IgD-negative memory B cell (primary cell): ENCODE measurements around the gene ACBD4. TPM values are rescaled to one million over a fixed set of nuclear protein-coding genes. Genes with fewer than 3 reads are reported as not detected.

Source experiments
- H3K27ac Mint-ChIP-seq, 3 donors: one replicate each; pipeline ENCODE4 v1.8.0; 2020 to 2022; ENCODE audit warnings: mild to moderate bottlenecking in 3 of 3, mixed read lengths in 3 of 3, moderate library complexity in 1 of 3
- H3K27me3 Mint-ChIP-seq: one replicate; pipeline ENCODE4 v1.8.0; 2021; ENCODE audit warnings: mixed read lengths
- H3K36me3 Mint-ChIP-seq: one replicate; pipeline ENCODE4 v1.8.0; 2020; ENCODE audit warnings: mild to moderate bottlenecking, mixed read lengths
- H3K4me1 Mint-ChIP-seq, 3 donors: one replicate each; pipeline ENCODE4 v1.8.0; 2020 to 2022; ENCODE audit warnings: mixed read lengths in 3 of 3, mild to moderate bottlenecking in 1 of 3
- H3K4me3 Mint-ChIP-seq, 4 donors: one replicate each; pipeline ENCODE4 v1.8.0; 2020 to 2022; ENCODE audit warnings: mild to moderate bottlenecking in 4 of 4, mixed read lengths in 4 of 4, moderate library complexity in 3 of 4
- H3K9me3 Mint-ChIP-seq, 3 donors: one replicate each; pipeline ENCODE4 v1.8.0; 2020 to 2021; ENCODE audit warnings: mixed read lengths in 3 of 3, mild to moderate bottlenecking in 1 of 3
- polyA plus RNA-seq: library from polyadenylated mRNA; unstranded; fragments of 300-500 nt; fragmentation: Illumina TruSeq; gene quantifications from one replicate; pipeline ENCODE4 v1.2.3, GENCODE V29; 2021

The ACBD4 gene
- polyA plus RNA-seq, 1 donor from 2014 or later: 17.6 TPM

DNA sequence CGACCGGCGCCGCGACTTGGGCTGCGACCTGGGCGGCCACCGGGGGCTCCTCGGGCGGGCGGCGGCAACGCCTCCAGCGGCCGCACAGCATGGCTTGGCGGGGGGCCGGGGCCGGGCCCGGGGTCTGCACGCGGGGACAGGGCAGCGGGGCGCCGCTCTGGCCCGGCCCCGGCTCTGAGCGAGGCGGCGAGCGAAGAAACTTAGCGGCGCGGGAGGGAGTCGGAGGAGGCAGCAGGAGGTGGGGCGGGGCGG lies 3.2 kb upstream of the ACBD4 start, which contains the start of gene PLCD3:
TSS of gene PLCD3 (minus strand) at position 196 of the 252 bp plus-strand sequence. CDS start at position 91, 105 bp downstream.
- H3K4me1 Mint-ChIP-seq: peaks cover 8 to 14% (median 10%) of the 10 kb centered on the region in 3 donors
- H3K27ac Mint-ChIP-seq: peak within 1 kb of the TSS; percentile 69 to 96 (median 93)
- peak within 1 kb of the TSS; percentile 94 to 96 (median 96) for H3K4me3 Mint-ChIP-seq
- H3K9me3 Mint-ChIP-seq: no peaks in the 10 kb centered on the region
- H3K36me3 Mint-ChIP-seq: no peaks in the 10 kb centered on the region
- H3K27me3 Mint-ChIP-seq: no peaks in the 10 kb centered on the region

DNA sequence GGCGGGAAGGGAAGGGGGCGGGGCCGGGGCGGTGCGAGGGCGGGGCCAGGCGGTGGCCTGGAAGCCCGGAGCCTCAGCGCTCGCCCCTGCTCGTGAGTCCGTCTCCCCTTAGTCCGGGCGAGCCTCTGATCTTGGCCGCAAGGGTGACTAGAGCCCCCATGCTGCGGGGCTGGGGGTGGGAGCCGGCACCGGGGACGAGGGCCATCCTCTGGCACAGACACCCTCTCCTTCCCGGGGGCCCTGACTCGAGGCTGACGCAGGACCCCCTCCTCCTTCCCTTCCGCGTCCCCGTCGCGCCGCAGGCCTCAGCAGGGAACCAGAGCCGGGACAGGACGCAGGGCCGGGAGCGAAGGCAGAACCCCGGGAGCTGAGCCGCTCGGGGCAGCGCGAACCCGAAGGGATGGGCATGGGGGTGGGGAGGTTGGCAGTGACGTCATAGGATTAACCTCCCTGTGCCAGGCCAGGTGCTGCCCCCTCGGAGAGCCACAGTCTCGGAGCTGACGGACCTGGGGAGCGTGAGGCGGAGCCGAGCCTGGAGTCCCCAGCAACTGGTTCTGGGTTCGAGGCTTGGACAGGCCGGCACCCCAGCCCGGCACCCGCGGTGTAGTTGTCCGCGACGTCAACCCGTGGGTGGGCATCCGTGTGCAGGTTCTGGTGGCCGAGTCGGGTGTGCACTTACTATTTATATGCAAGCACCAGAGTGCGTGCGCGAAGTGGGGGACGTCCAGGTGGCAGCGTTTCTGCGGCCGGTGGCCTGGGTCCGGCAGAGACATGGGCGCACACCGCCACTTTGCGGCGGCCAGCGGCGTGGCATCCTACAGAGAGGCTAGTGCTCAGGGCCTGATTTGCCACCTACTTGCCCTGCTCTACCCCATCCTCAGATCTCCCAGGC lies 2.7 kb upstream of the ACBD4 start:
- peaks cover 10 to 14% (median 10%) of the 10 kb centered on the region in 3 donors for H3K4me1 Mint-ChIP-seq
- H3K9me3 Mint-ChIP-seq: no peaks in the 10 kb centered on the region
- peak overlapping the region; percentile 94 to 96 (median 96) for H3K4me3 Mint-ChIP-seq
- H3K36me3 Mint-ChIP-seq: no peaks in the 10 kb centered on the region
- H3K27ac Mint-ChIP-seq: peak overlapping the region; percentile 53 to 96 (median 93)
- H3K27me3 Mint-ChIP-seq: no peaks in the 10 kb centered on the region

DNA sequence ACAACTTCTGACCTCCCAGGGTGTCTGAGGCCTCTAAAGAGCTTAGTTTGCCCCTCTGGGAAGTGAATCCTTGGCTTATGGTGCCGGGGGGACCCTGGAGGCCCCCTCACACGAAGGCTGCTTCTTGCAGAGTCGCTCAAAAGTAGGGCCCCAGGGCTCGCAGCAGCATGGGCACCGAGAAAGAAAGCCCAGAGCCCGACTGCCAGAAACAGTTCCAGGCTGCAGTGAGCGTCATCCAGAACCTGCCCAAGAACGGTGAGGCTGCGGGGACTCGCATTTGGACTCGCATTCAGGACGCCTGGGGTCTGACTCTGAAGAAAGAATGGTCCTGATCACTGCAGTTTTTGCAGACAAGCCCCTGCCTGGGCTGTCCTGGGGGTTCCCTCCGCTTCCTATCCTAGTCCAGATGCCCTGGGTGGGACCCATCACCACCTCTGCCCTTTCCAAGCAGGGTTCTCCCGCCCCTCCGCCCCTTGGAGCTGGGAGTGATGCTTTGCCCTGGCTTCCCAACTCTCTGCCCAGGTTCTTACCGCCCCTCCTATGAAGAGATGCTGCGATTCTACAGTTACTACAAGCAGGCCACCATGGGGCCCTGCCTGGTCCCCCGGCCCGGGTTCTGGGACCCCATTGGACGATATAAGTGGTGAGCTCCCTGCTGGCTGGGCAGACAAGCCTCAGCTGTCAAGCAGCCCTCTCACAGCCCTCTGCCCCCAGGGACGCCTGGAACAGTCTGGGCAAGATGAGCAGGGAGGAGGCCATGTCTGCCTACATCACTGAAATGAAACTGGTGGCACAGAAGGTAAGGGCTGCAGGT lies 698 bp downstream of the ACBD4 start:
- Mint-ChIP-seq H3K36me3 (no peaks in the 10 kb centered on the region), H3K4me1 (peaks cover 10 to 17% (median 10%) of the 10 kb centered on the region in 3 donors), H3K27ac (peak overlapping the region in 2 of 3 donors; percentile 21 to 85), H3K27me3 (no peaks in the 10 kb centered on the region), H3K4me3 (peak overlapping the region; percentile 90 to 96 (median 92)), H3K9me3 (no peaks in the 10 kb centered on the region)

DNA sequence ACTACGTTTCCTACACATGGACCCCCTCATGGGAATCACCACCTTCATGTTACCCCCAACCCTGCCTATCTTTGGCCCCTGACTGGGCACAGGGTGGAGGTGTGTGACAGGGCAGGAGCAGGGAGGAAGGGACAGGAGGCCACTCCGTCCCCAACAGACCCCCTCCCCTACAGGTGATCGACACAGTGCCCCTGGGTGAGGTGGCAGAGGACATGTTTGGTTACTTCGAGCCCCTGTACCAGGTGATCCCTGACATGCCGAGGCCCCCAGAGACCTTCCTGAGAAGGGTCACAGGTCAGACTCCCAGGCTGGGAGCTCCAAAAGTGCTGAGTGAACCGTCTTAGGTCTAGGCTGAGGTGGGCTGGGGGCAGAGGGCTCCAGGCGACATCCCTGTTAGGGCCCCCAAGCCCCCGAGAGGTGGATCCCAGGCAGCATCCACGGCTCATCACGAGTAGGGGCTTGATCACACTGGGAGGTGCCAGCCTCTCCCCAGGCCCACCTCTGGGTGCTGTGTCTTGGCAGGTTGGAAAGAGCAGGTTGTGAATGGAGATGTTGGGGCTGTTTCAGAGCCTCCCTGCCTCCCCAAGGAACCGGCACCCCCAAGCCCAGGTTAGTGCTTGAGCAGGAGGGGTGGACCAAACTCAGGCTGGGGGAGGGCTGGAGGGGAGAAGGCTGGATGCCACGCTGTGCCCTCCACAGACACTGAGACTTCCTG lies 1.5 kb downstream of the ACBD4 start:
- Mint-ChIP-seq H3K27me3 (no peaks in the 10 kb centered on the region), H3K27ac (peak overlapping the region in 1 of 3 donors; percentile 85)

DNA sequence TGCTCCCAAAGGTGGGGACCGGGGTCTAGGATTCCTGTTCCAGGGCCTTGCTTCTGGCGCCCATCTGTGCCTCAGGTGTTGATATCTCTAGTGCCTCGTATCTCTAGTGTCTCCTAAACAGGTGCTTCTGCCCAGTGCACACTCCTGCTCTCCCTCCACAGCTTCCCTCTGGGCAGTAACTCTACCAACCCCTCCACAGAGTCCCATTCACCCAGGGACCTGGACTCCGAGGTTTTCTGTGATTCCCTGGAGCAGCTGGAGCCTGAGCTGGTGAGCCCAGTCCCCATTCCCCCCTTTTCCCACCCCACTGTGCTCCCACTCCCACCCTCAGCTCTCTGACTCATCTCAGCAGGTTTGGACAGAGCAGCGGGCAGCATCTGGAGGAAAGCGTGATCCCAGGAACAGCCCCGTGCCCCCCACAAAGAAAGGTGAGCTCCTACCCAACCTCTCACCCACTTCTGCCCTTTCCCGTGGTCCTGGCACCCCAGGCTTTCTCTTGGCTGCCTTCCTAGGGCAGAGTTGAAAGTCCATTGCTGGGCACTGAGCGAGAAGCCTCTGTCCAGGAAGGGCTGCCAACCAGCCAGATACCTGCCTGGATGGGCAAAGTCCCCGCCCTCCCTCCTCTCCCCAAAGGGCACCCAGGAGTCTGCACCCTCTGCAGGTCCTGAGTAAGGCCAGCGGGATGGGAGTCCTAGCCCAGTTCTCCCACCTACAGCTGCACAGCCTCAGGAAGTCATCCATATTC lies 2.2 kb downstream of the ACBD4 start:
- Mint-ChIP-seq H3K4me1 (peaks cover 10 to 19% (median 11%) of the 10 kb centered on the region in 3 donors), H3K36me3 (no peaks in the 10 kb centered on the region)

More for the DNA sequence above, 1.5 kb downstream of the ACBD4 start:
- Mint-ChIP-seq H3K4me1 (peaks cover 10 to 17% (median 11%) of the 10 kb centered on the region in 3 donors), H3K9me3 (no peaks in the 10 kb centered on the region), H3K4me3 (peak overlapping the region in 3 of 4 donors; percentile 90 to 96 (median 92)), H3K36me3 (no peaks in the 10 kb centered on the region)

DNA sequence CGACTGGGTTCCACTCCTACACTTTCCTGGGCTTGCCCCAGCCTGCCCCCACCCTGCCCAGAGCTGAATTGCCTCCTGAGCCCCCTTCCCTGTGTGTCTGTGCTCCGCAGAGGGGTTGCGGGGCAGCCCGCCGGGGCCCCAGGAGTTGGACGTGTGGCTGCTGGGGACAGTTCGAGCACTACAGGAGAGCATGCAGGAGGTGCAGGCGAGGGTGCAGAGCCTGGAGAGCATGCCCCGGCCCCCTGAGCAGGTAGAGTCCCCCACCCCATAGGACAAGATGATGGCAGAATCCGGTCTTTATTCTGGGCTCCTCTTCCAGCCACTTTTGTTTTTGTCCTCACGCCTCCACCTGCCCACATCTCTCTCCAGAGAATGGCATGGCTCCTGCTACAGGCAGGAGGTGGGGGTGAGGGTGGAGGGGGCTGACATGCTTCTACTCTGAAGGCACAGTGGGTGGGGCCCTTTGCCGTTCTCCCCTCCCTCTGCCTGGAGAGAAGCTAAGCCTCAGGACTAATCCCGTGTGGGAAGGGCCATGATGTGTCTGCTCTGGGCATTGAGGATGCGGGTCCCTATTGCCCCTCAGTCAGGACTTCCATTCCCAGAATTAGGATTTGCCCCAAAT lies 3.5 kb downstream of the ACBD4 start:
- peak overlapping the region in 1 of 4 donors; percentile 75 for H3K4me3 Mint-ChIP-seq
- peaks cover 5 to 22% (median 16%) of the 10 kb centered on the region in 3 donors for H3K4me1 Mint-ChIP-seq
- H3K27ac Mint-ChIP-seq: no peak overlapping the region
- H3K9me3 Mint-ChIP-seq: no peaks in the 10 kb centered on the region
- H3K27me3 Mint-ChIP-seq: no peaks in the 10 kb centered on the region
- H3K36me3 Mint-ChIP-seq: no peaks in the 10 kb centered on the region

More for the DNA sequence above, 2.2 kb downstream of the ACBD4 start:
- Mint-ChIP-seq H3K27me3 (no peaks in the 10 kb centered on the region), H3K4me3 (peak overlapping the region in 1 of 4 donors; percentile 90), H3K27ac (no peak overlapping the region), H3K9me3 (no peaks in the 10 kb centered on the region)

DNA sequence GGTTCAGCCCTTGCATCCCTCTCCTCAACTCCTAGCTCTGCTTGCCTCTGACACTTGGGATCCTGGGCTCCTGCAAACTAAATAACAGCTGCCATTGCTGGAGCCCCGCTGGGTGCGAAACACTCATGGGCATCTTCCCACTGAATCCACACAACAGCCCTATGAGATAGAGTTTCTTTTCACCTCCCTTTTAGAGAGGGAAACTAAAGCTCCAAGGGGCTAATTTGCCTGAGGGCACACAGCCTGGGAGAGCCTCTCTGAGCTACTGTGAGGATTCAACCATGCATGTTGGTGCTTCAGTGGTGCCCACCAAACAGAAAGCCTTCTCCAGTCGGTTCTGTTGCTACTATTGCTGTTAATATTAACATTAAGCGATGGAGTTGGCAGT lies 4.0 kb downstream of the ACBD4 start:
- peak overlapping the region in 1 of 4 donors; percentile 75 for H3K4me3 Mint-ChIP-seq
- no peaks in the 10 kb centered on the region for H3K9me3 Mint-ChIP-seq
- H3K36me3 Mint-ChIP-seq: no peaks in the 10 kb centered on the region
- no peaks in the 10 kb centered on the region for H3K27me3 Mint-ChIP-seq
- H3K4me1 Mint-ChIP-seq: peaks cover 5 to 22% (median 16%) of the 10 kb centered on the region in 3 donors
- H3K27ac Mint-ChIP-seq: no peak overlapping the region

DNA sequence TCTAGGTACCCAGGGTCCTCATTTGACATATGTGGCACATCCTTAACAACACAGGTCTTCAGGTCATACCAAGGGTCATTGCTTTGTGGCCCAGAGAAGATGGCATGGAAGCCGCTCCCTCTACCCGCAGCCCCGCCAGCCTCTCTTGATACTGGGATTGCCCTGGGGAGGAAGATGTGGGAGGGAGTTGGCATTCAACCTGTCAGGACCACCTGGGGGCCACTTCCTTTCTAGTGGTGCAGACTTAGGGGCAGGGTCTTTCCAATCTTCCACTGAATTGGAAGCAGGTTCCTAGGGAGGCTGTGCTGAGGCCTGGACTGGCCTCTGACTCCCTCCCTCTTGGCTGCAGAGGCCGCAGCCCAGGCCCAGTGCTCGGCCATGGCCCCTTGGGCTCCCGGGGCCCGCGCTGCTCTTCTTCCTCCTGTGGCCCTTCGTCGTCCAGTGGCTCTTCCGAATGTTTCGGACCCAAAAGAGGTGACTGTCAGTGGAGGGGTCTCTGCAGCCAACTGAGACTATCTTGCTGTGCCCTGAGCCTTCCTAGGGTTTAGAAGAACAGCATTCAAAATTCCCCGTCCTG lies 7.7 kb downstream of the ACBD4 start:
- H3K9me3 Mint-ChIP-seq: no peaks in the 10 kb centered on the region
- peak overlapping the region; percentile 78 to 92 (median 84) for H3K4me3 Mint-ChIP-seq
- peak overlapping the region; percentile 63 to 80 (median 71) for H3K27ac Mint-ChIP-seq
- H3K4me1 Mint-ChIP-seq: peaks cover 8 to 26% (median 21%) of the 10 kb centered on the region in 3 donors
- no peaks in the 10 kb centered on the region for H3K36me3 Mint-ChIP-seq
- H3K27me3 Mint-ChIP-seq: no peaks in the 10 kb centered on the region

DNA sequence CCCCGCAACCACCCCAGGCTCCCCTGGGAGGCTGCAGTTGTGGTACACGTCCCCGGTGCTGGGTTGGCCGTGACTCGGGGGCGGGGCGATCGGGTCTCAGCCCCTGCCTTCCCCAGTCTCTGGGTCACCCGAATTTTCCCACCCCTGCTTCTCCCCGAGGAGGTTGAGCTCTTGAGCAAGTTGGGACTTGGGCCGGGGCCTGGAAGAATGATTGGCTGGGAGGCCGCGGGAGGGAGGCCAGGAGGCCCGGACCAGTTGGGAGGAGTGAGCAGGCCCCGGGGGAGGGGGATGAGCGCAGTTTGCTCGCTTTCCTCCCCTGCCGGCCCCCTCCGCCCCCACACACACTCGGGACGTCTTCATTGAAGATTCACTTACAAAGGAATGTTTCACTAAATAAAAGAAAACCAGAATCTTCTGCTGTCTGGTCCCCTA lies 8.3 kb downstream of the ACBD4 start:
- peaks cover 8 to 26% (median 21%) of the 10 kb centered on the region in 3 donors for H3K4me1 Mint-ChIP-seq

DNA sequence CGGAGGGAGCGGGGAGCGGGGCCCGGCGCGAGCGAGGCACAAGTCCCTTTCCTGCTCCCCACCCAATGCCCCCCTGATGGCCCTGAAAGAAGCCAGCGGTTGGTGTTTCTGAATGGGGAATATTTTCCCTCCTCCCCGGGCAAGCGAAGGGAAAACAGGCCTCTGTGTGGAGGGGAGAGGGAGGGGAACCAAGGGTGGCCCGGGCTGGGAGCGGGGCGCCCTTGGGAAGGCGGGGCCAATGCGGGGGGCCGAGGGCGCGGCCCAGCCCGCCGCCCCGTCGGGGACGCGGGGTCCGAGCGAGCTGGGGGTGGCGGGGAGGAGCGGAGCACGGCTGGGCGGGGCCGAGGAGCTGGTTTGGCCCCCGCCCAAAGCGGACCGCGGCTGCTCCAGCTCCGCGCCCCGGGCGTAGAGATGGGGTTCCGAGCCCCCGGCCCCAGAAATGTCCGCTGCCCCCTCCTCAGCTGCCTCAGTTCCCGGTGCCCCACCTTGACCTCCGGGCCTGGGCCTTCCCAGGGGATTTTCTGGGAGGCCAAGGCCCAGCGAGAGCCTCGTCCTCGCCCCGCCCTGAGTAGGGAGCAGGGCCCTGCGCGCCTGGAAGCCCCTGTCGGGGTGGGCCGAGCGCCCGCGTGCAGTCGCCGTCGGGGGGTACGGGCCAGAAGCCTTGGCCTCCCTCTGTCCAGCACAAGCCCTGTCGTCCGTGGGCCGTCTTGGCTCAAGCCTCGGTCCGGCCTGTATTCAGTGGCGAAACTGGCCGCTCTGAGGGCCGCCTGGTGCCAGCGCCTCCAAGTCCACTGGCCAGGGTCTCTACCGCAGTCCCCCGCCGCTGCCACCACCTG lies 8.9 kb downstream of the ACBD4 start:
- Mint-ChIP-seq H3K36me3 (no peaks in the 10 kb centered on the region), H3K9me3 (no peaks in the 10 kb centered on the region), H3K27me3 (no peaks in the 10 kb centered on the region), H3K27ac (peak overlapping the region; percentile 67 to 100 (median 76)), H3K4me3 (peak overlapping the region; percentile 81 to 98 (median 90)), H3K4me1 (peaks cover 11 to 27% (median 23%) of the 10 kb centered on the region in 3 donors)

More for the DNA sequence above, 8.3 kb downstream of the ACBD4 start:
- Mint-ChIP-seq H3K27ac (peak overlapping the region; percentile 63 to 80 (median 71)), H3K4me3 (peak overlapping the region; percentile 78 to 92 (median 84)), H3K36me3 (no peaks in the 10 kb centered on the region), H3K27me3 (no peaks in the 10 kb centered on the region), H3K9me3 (no peaks in the 10 kb centered on the region)

DNA sequence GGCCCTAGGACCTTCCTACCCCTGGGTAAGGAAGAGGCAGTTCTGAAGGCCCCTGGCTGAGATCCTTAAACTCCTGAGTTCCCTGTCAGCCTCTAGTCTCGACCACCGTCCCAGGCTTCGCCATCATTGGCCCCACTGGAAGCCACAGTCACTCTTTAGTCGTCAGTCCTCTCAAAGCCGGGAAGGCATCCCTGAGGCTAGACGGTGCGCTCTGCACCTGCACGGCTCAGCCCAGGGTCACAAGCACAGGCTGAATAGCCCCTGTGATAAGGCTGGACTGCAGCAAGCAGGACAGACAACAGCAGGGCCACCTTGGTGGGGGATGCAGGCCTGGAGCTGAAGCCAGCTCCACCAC lies 9.5 kb downstream of the ACBD4 start:
- H3K4me1 Mint-ChIP-seq: peaks cover 13 to 29% (median 25%) of the 10 kb centered on the region in 3 donors
- H3K4me3 Mint-ChIP-seq: peak overlapping the region; percentile 62 to 98 (median 86)
- H3K27ac Mint-ChIP-seq: peak overlapping the region; percentile 67 to 100 (median 76)
- no peaks in the 10 kb centered on the region for H3K36me3 Mint-ChIP-seq
- no peaks in the 10 kb centered on the region for H3K27me3 Mint-ChIP-seq
- H3K9me3 Mint-ChIP-seq: no peaks in the 10 kb centered on the region

DNA sequence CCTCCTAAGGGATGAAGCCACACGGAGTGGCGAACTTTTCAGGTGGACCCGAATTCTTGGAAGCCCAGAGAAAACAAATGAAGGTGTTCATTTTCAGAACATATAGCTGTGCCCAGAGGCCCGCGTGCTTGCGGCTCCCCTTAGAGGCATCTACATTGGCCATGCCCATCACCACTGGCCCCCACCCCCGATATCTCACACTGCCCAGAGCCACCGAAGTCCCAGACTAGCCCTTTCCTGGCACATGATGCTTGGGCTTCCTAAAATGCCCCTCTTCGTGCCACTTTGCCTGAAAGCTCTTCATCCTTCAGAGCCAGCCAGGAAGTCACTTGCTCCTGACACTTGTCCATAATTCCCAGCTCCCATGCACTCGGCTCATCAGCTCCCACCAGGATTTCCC lies 10.7 kb downstream of the ACBD4 start:
- H3K4me3 Mint-ChIP-seq: peak overlapping the region; percentile 38 to 98 (median 76)
- H3K4me1 Mint-ChIP-seq: peaks cover 22 to 35% (median 32%) of the 10 kb centered on the region in 3 donors
- H3K27me3 Mint-ChIP-seq: no peaks in the 10 kb centered on the region
- H3K27ac Mint-ChIP-seq: peak overlapping the region; percentile 39 to 100 (median 100)
- H3K9me3 Mint-ChIP-seq: no peaks in the 10 kb centered on the region
- no peaks in the 10 kb centered on the region for H3K36me3 Mint-ChIP-seq

DNA sequence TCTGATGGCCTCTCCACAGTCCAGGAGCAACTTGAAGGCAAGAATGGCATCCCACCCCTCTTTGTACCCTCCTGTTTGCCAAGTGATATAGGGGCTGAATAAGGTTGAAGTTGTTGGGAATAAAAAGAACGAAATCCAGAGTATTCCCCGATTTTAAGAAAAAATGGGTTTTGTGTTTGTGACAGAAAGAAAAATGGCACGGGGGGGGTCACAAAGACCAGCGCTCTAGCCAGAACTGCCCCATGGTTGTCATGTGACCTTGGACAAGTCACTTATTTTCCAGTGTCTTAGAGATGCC lies 11.1 kb downstream of the ACBD4 start:
- Mint-ChIP-seq H3K4me1 (peaks cover 26 to 38% (median 34%) of the 10 kb centered on the region in 3 donors), H3K27ac (peak overlapping the region; percentile 100), H3K4me3 (peak overlapping the region; percentile 96 to 98 (median 98)), H3K9me3 (no peaks in the 10 kb centered on the region), H3K36me3 (no peaks in the 10 kb centered on the region), H3K27me3 (no peaks in the 10 kb centered on the region)
